HepG2 (cell line): ENCODE results near the gene VAC14. TPM values are rescaled to one million over a fixed set of nuclear protein-coding genes. Genes with fewer than 3 reads are reported as not detected.

Experiments used
- ATAC-seq: fragments of 200-7000 bp; cut with Tn5 transposase; 3 replicates; pipeline ENCODE4 v1.9.1; 2020; ENCODE audit warnings: mild to moderate bottlenecking, moderate library complexity
- BruUV-seq: library from RNA; stranded (reverse); fragments of 400-500 nt; replicated peaks from 2 replicates; lab custom pipeline; 2021; lab: Mats Ljungman, UMichigan
- CTCF ChIA-PET: fragments of 300-600 bp; formaldehyde crosslinking; extraction: SDS; loops from one replicate; lab custom pipeline; 2021; ENCODE audit warnings: low total read pairs, inconsistent platforms, low intra/inter-chr PET ratio; lab: Yijun Ruan, JAX
- POLR2A ChIA-PET: fragments of 350-600 bp; sonication (Branson Sonifier 250); formaldehyde crosslinking; loops from one replicate; lab custom pipeline; 2020; ENCODE audit warnings: antibody characterized with exemption, inconsistent platforms; lab: Yijun Ruan, JAX
- DNase-seq: peaks from one replicate; pipeline ENCODE4 v3.0.0-alpha.2; 2015; ENCODE audit warnings: low spot score
- FAIRE-seq: peaks from 3 replicates; lab custom pipeline; 2011; peaks lifted over from hg19 to GRCh38; lab: Jason Lieb, UNC
- H2AFZ ChIP-seq: one replicate; pipeline ENCODE4 v1.6.1; 2011; ENCODE audit warnings: low read length, inconsistent platforms
- H3K27ac ChIP-seq: fragments of 300-600 bp; 3 replicates; pipeline ENCODE4 v1.8.0; 2011; ENCODE audit warnings: mixed run types, mild to moderate bottlenecking, mixed read lengths, low read length, inconsistent platforms; ENCODE audit not compliant: insufficient read depth; ENCODE audit errors: extremely low read length
- H3K27me3 ChIP-seq, 2 experiments: fragments of 200-600 bp in 1 of 2; 2 replicates in 1 of 2; 3 replicates in 1 of 2; pipeline versions ENCODE4 v1.6.0 to v1.8.0; 2011; ENCODE audit warnings: low read length in 2 of 2, mild to moderate bottlenecking in 2 of 2, moderate library complexity in 2 of 2, inconsistent platforms in 1 of 2; ENCODE audit not compliant: insufficient read depth in 2 of 2, control insufficient read depth in 1 of 2
- H3K36me3 ChIP-seq, 2 experiments: fragments of 200-600 bp in 1 of 2; replicated peaks in 1 of 2; 2 replicates in 1 of 2; 3 replicates in 1 of 2; pipeline versions ENCODE4 v1.5.1 to v1.8.0; 2011; ENCODE audit warnings: low read length in 2 of 2, inconsistent platforms in 1 of 2; ENCODE audit not compliant: insufficient read depth in 2 of 2, control insufficient read depth in 1 of 2
- H3K4me1 ChIP-seq: 2 replicates; pipeline ENCODE4 v1.5.1; 2012; ENCODE audit warnings: low read length, inconsistent platforms; ENCODE audit not compliant: insufficient read depth
- H3K4me2 ChIP-seq: 2 replicates; pipeline ENCODE4 v1.6.0; 2011; ENCODE audit warnings: low read depth, low read length, inconsistent platforms
- H3K4me3 ChIP-seq, 3 experiments: fragments of 200-600 bp in 1 of 3; sonication (generic), shearing (Covaris generic) in 1 of 3; replicated peaks in 1 of 3; 2 replicates each; pipeline ENCODE4 v1.5.1; 2011 to 2016; ENCODE audit warnings: low read length in 3 of 3, inconsistent platforms in 2 of 3, low read depth in 2 of 3, mild to moderate bottlenecking in 2 of 3, control low read depth in 1 of 3, mixed read lengths in 1 of 3; ENCODE audit not compliant: insufficient read depth in 1 of 3
- H3K79me2 ChIP-seq: one replicate; pipeline ENCODE4 v1.6.1; 2011; ENCODE audit warnings: low read length, inconsistent platforms; ENCODE audit not compliant: insufficient read depth
- H3K9ac ChIP-seq: 2 replicates; pipeline ENCODE4 v1.6.0; 2011; ENCODE audit warnings: mild to moderate bottlenecking, low read depth, low read length, inconsistent platforms; ENCODE audit not compliant: insufficient read depth
- H3K9me3 ChIP-seq: 2 replicates; pipeline ENCODE4 v1.5.1; 2012; ENCODE audit warnings: mild to moderate bottlenecking, low read length
- H4K20me1 ChIP-seq: 2 replicates; pipeline ENCODE4 v1.6.0; 2011; ENCODE audit warnings: inconsistent platforms, mild to moderate bottlenecking, low read length, moderate library complexity; ENCODE audit not compliant: insufficient read depth
- CEBPG ChIP-seq: IDR thresholded peaks from 2 replicates; pipeline ENCODE4 v1.6.1; 2016
- RFX1 ChIP-seq: fragments of 450-650 bp; IDR thresholded peaks from 2 replicates; pipeline ENCODE4 v1.6.1; 2017
- RFX3 ChIP-seq: IDR thresholded peaks from 2 replicates; pipeline ENCODE4 v1.6.1; 2016; ENCODE audit warnings: missing biosample characterization, missing genetic modification reagents
- SP1 ChIP-seq, 2 experiments: fragments of 450-650 bp in 1 of 2; sonication (generic) in 1 of 2; formaldehyde crosslinking in 1 of 2; IDR thresholded peaks; 2 replicates each; pipeline versions ENCODE4 v1.4.0 to v1.6.1; 2016 to 2020; ENCODE audit warnings: missing genetic modification reagents in 1 of 2
- ZSCAN29 ChIP-seq: sonication (generic); formaldehyde crosslinking; conservative IDR thresholded peaks from 2 replicates; pipeline ENCODE4 v1.4.0; 2020; ENCODE audit warnings: mild to moderate bottlenecking, missing genetic modification reagents
- WGBS: methylation state at CpG from one replicate; pipeline ENCODE4 v1.1.6; 2017; ENCODE audit warnings: low lambda C conversion rate; 5-methylcytosine and 5-hydroxymethylcytosine counted together
- in situ Hi-C: cut with HindIII; loops from 2 replicates; pipeline ENCODE4 v1.10.0; 2017; ENCODE audit warnings: low pct_unique_long_range_greater_than_20kb; ENCODE audit not compliant: extremely low pct_ligation_motif_present
- intact Hi-C: fragments of 100-400 bp; cut with micrococcal nuclease; formaldehyde crosslinking; loops from one replicate; pipeline ENCODE4 v1.10.0; 2022; ENCODE audit not compliant: unreplicated experiment
- polyA plus RNA-seq, 8 experiments: library from polyadenylated mRNA; depleted of rRNA in 3 of 8; stranded (reverse) in 7 of 8; unstranded in 1 of 8; fragments of >200 nt; fragmentation: Illumina TruSeq in 4 of 8; extraction: Trizol in 4 of 8; gene quantifications; 2 replicates each; pipeline versions ENCODE4 v1.2.1 to v1.2.3, GENCODE V29; 2011 to 2016; ENCODE audit warnings: low read depth in 4 of 8, missing spikeins in 1 of 8, mixed read lengths in 1 of 8; ENCODE audit not compliant: insufficient read depth in 1 of 8
- total RNA-seq, 5 experiments: library from RNA; depleted of rRNA; stranded (reverse); fragments of >200 nt; fragmentation: Illumina TruSeq; extraction: Trizol; gene quantifications; 2 replicates each; pipeline ENCODE4 v1.2.3, GENCODE V29; 2016; ENCODE audit warnings: low read depth in 1 of 5
- TF ChIP-seq, protein P1 (sequence below): fragments of 450-650 bp; IDR thresholded peaks from 2 replicates; pipeline ENCODE4 v1.6.1; 2017
- TF ChIP-seq, protein P2 (sequence below): IDR thresholded peaks from 2 replicates; pipeline ENCODE4 v1.6.1; 2016

VAC14 gene
- total and polyA plus RNA-seq, 2 of the 13 experiments (the other 11 are each of a cell fraction or from before 2014, with no cell fraction given): 23.5 to 24.6 TPM

DNA sequence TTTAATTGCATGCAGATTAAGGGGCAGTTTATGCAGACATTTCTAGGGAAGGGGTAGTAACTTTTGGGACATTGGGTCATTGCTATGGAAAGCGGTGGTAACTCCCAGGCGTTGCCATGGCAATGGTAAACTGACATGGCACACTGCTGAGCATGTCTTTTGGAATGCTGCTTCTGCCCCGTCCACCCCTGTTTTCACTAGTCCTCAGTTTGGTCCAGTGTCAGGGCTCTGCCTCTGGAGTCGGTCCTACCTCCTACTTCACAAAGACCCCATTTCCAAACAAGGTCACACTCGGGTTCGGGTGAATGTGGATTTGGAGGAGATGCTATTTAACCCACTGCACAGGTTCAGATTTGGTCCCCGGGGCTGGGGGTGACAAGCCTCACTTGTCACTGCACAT is 151.7 kb downstream of the VAC14 start:
- no TSS peak for BruUV-seq
- WGBS: 15% methylated on average over 7 of the region's 7 CpGs
- Histone ChIP-seq H3K36me3 (no peaks in the 10 kb centered on the region), H4K20me1 (no peaks in the 10 kb centered on the region), H3K9me3 (no peaks in the 10 kb centered on the region), H3K9ac (no peak overlapping the region), H3K4me2 (no peak overlapping the region), H3K79me2 (no peaks in the 10 kb centered on the region), H2AFZ (no peak overlapping the region), H3K4me1 (peaks cover 5% of the 10 kb centered on the region), H3K27me3 (peaks cover 10 to 56% of the 10 kb centered on the region in 2 experiments; a peak in 4 of 5 replicates), H3K27ac (no peak overlapping the region), H3K4me3 (no peak overlapping the region)
- ChIA-PET CTCF (no interaction called here), POLR2A (no interaction called here)
- DNase-seq (no peak), ATAC-seq (no peak), FAIRE-seq (no peak)
- TF ChIP-seq RFX1 (peak; percentile 55), SP1 (IDR thresholded peaks at IDR 0.05) (no peak), SP1 (CRISPR knock-in tag; IDR thresholded peaks at IDR 0.05) (no peak), RFX3 (CRISPR knock-in tag) (peak; percentile 55; the same call in 1 of the 2 replicates), CEBPG (CRISPR knock-in tag) (no peak)
- TF ChIP-seq, protein P1, sequence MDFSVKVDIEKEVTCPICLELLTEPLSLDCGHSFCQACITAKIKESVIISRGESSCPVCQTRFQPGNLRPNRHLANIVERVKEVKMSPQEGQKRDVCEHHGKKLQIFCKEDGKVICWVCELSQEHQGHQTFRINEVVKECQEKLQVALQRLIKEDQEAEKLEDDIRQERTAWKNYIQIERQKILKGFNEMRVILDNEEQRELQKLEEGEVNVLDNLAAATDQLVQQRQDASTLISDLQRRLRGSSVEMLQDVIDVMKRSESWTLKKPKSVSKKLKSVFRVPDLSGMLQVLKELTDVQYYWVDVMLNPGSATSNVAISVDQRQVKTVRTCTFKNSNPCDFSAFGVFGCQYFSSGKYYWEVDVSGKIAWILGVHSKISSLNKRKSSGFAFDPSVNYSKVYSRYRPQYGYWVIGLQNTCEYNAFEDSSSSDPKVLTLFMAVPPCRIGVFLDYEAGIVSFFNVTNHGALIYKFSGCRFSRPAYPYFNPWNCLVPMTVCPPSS: no peak
- in situ Hi-C loops: no loop called here
- intact Hi-C loops: loop anchor here (5.0 kb wide), 1 partner anchor 72 kb away; no protein-coding TSS in a partner anchor

DNA sequence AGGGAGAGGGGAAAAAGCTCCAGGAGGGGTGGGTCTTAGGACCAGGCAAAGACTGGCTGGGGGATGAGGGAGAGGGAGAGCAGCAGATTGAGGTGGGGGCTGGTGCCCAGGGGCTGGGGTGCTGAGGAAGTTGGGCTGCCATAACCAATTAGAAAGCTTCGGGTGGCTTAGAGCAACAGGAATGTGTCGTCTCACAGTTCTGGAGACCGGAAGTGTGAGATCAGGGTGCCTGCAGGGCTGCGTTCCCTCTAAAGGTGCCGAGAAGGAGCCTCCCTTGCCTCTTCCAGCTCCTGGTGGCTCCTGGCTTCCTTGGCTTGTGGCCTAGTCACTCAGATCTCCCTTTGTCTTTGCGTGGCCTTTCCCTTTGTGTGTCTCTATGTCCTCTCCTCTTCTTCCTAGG is 152.4 kb downstream of the VAC14 start:
- ATAC-seq: no peak
- TF ChIP-seq, protein P2, sequence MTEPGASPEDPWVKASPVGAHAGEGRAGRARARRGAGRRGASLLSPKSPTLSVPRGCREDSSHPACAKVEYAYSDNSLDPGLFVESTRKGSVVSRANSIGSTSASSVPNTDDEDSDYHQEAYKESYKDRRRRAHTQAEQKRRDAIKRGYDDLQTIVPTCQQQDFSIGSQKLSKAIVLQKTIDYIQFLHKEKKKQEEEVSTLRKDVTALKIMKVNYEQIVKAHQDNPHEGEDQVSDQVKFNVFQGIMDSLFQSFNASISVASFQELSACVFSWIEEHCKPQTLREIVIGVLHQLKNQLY (CRISPR knock-in tag): no peak
- TF ChIP-seq ZSCAN29: no peak
- in situ Hi-C loops: no loop called here

More for the DNA sequence above, 152.4 kb downstream of the VAC14 start:
- no peak for FAIRE-seq
- no peaks in the 10 kb centered on the region for H3K4me1 ChIP-seq
- H3K4me2 ChIP-seq: peak overlapping the region; percentile 10; the same call in 1 of the 2 replicates
- 18% methylated on average over 5 of the region's 6 CpGs for WGBS
- H3K9me3 ChIP-seq: no peaks in the 10 kb centered on the region
- no peak overlapping the region for H3K9ac ChIP-seq
- no peak overlapping the region for H2AFZ ChIP-seq
- H3K36me3 ChIP-seq: no peaks in the 10 kb centered on the region
- POLR2A ChIA-PET: interaction anchor here (0.7 kb wide), 2 partner anchors 11 to 267 kb away, joined by 3 read pairs; no protein-coding TSS in a partner anchor
- H4K20me1 ChIP-seq: no peaks in the 10 kb centered on the region
- CTCF ChIA-PET: no interaction called here
- H3K4me3 ChIP-seq: no peak overlapping the region
- DNase-seq: no peak
- BruUV-seq: no TSS peak
- H3K79me2 ChIP-seq: no peaks in the 10 kb centered on the region
- no peak overlapping the region for H3K27ac ChIP-seq
- intact Hi-C loops: loop anchor here (5.0 kb wide), 1 partner anchor 71 kb away; no protein-coding TSS in a partner anchor
- peaks cover 10 to 55% of the 10 kb centered on the region in 2 experiments; a peak in 4 of 5 replicates for H3K27me3 ChIP-seq
